ENCODE results near the gene CES3. TPM values are rescaled to one million over a fixed set of nuclear protein-coding genes. Genes with fewer than 3 reads are reported as not detected.

The CES3 gene
- total RNA-seq, 1 donor from 2014 or later, result 7.9 TPM

GRCh38 chr16:66945939-66946338 lies 15.1 kb upstream of the CES3 start:
- intact Hi-C loops (cut with micrococcal nuclease), result loop anchor here (1.0 to 5.0 kb wide), 3 partner anchors 51 to 239 kb away; partner anchors contain the start of genes FBXL8 and TRADD

GRCh38 chr16:66946541-66946940 lies 14.5 kb upstream of the CES3 start:
- intact Hi-C loops (cut with micrococcal nuclease), result loop anchor here (1.0 to 5.0 kb wide), 3 partner anchors 51 to 238 kb away; partner anchors contain the start of genes FBXL8 and TRADD

DNA sequence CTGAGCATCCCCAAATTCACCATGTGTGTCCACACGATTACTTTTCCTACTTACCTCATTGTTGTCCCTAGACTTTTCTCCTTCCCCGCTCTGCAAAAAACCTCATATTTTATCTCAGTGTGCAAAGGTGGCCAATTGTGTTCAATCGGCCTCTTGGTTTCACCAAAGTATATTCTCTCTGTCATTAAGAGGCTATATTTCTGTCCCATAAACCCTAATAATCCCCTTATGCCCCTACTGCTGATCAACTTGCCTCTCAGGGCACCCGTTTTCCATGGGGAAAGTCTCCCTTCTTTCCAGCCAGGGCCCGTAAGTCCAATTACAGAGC lies 14.1 kb upstream of the CES3 start:
- intact Hi-C loops (cut with micrococcal nuclease), result loop anchor here (1.0 to 5.0 kb wide), 3 partner anchors 52 to 238 kb away; partner anchors contain the start of genes FBXL8 and TRADD

GRCh38 chr16:66947302-66948065 lies 13.6 kb upstream of the CES3 start:
- intact Hi-C loops (cut with micrococcal nuclease), result loop anchor here (2.0 to 5.0 kb wide), 2 partner anchors 210 to 237 kb away; partner anchors contain the start of genes FBXL8 and TRADD

DNA sequence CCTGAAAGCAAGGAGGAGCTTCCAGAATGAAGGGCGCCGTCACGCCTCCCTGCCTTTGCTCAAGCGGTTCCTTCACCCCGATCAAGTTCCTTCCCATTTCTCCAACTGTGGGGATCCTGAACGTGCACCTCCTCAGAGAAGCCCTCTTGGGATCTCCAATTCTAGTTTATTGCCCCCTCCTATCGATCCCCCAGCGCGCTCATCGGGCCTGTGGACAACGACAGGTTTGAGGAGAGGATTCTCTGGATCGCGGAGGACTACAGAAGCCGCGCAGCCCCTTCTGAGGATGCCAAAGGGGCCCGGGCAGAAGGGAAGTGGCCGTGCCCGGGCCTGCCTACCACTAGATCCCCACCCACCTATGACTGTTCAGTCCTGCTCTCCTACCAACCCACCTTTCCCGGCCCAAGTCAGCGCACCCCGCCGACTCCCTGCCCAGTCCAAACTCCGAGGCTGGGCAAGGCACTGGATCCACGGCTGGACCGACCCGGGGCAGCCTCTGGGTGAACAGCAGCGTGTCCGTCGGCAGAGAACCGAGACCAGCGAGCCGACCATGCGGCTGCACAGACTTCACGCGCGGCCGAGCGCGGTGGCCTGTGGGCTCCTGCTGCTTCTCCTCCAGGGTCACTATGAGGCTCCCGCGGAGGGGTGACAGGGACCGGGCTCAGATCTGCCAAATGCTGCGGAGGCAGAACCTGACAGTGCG lies 12.8 kb upstream of the CES3 start:
- intact Hi-C loops (cut with micrococcal nuclease), result loop anchor here (5.0 kb wide), 1 partner anchor 209 kb away; the partner anchor contains the start of genes FBXL8 and TRADD

GRCh38 chr16:66948837-66949225 lies 12.2 kb upstream of the CES3 start:
- intact Hi-C loops (cut with micrococcal nuclease), result loop anchor here (5.0 kb wide), 1 partner anchor 208 kb away; the partner anchor contains the start of genes FBXL8 and TRADD

- intact Hi-C loops (cut with micrococcal nuclease), result loop anchor here (5.0 kb wide), 1 partner anchor 208 kb away; the partner anchor contains the start of genes FBXL8 and TRADD
These were observed 11.6 kb upstream of the CES3 start for GRCh38 chr16:66949472-66949871.

DNA sequence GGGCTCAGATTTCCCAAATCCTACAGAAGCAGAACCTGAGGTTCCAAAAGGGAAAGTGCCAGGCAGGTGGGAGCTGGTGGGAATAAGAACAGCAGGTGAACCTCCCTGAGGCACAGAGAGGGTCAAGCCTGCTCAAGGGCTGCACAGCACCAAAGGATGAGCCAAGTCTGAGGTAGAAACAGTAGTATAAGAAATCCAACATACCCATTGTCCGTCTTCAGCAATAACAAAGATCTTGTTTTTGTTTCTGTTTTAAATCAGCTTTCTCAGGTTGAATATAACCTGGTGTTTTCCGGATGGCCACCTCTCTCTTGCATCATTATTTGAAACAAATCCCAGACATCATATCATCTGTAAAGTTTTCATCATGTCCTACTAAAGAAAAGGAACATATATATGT lies 10.6 kb upstream of the CES3 start:
- intact Hi-C loops (cut with micrococcal nuclease), result loop anchor here (5.0 to 10.0 kb wide), 2 partner anchors 64 to 327 kb away; partner anchors contain the start of gene PLEKHG4

- intact Hi-C loops (cut with micrococcal nuclease), result loop anchor here (5.0 to 10.0 kb wide), 2 partner anchors 64 to 326 kb away; partner anchors contain the start of gene PLEKHG4
These were observed 9.9 kb upstream of the CES3 start for GRCh38 chr16:66950971-66951790.

DNA sequence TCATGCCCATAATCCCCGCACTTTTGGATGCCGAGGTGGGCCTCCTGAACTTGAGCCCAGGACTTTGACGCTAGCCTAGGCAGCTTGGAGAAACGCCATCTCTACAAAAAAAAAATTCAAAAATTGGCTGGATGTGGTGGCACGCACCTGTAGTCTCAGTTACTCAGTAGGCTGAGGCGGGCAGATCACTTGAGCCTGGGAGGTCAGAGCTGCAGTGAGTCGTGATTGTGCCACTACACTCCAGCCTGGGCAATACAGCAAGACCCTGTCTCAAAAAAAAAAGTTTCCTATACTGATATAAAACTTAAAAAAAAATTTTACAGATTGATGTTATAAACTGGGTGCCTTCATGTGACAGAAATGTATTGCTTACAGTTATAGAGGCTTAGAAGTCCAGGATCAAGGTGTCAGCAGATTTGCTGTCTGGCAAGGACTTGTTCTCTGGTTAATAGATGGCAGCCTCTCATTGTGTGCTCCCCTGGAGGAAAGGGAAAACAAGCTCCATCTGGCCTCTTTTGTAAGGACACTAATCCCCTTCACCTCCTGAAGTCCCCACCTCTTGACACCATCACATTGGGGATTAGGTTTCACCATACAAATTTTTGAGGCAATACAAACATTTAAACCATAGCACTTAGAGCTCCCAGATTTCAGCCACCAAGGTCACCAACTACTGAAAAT lies 8.5 kb upstream of the CES3 start:
- intact Hi-C loops (cut with micrococcal nuclease), result loop anchor here (5.0 to 10.0 kb wide), 2 partner anchors 62 to 325 kb away; partner anchors contain the start of gene PLEKHG4

- intact Hi-C loops (cut with micrococcal nuclease), result loop anchor here (1.0 to 10.0 kb wide), 4 partner anchors 24 to 324 kb away; partner anchors contain the start of gene PLEKHG4
These were observed 7.5 kb upstream of the CES3 start for GRCh38 chr16:66953462-66954096.

DNA sequence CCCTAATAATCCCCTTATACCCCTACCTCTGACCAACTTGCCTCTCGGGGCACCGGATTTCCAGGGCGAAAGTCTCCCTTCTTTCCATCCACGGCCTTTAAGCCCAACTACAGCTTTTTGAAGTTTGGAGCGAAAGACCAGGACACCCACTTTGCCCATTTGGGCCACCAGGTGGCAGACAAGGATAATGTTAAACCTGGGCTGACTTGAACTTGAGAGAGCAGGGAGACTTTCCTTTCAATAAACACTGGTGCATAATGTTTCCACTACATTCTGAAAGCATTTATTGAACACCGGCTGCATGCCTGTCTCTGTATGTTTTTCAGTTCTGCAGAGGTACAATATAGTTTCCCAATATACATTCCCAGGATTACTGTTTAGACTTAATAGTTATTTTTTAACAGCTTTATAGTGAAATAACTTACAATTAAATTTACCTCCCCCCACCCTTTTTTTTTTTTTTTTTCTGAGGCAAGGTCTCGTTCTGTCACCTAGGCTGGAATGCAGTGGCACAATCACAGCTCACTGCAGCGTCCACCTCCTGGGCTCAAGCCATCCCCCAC lies 6.9 kb upstream of the CES3 start:
- intact Hi-C loops (cut with micrococcal nuclease), result loop anchor here (1.0 to 10.0 kb wide), 4 partner anchors 23 to 323 kb away; partner anchors contain the start of gene PLEKHG4

DNA sequence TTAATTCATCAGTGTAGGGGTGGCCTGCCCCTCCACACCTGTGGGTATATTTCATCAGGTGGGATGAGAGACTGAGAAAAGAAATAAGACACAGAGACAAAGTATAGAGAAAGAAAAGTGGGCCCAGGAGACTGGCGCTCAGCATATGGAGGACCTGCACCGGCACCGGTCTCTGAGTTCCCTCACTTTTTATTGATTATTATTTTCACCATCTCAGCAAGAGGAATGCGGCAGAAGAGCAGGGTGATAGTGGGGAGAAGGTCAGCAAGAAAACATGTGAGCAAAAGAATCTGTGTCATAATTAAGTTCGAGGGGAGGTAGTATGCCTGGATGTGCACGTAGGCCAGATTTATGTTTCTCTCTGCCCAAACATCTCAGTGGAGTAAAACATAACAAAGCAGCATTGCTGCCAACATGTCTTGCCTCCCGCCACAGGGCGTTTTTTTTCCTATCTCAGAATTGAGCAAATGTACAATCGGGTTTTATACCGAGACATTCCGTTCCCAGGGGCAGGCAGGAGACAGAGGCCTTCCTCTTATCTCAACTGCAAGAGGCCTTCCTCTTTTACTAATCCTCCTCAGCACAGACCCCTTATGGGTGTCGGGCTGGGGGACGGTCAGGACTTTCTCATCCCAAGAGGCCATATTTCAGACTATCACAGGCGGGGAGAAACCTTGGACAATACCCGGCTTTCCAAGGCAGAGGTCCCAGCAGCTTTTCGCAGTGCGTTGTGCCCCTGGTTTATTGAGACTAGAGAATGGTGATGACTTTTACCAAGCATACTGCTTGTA lies 5.5 kb upstream of the CES3 start:
- intact Hi-C loops (cut with micrococcal nuclease), result loop anchor here (10.0 kb wide), 1 partner anchor 59 kb away; no protein-coding TSS in a partner anchor

DNA sequence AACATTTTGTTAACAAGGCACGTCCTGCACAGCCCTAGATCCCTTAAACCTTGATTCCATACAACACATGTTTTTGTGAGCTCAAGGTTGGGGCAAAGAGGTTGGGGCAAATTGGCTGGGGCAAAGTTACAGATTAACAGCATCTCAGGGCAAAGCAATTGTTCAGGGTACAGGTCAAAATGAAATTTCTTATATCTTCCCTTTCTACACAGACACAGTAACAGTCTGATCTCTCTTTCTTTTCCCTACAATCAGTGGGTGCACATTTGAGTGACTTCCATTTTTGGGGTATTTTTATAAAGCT lies 5.0 kb upstream of the CES3 start:
- intact Hi-C loops (cut with micrococcal nuclease), result loop anchor here (10.0 kb wide), 1 partner anchor 59 kb away; no protein-coding TSS in a partner anchor

DNA sequence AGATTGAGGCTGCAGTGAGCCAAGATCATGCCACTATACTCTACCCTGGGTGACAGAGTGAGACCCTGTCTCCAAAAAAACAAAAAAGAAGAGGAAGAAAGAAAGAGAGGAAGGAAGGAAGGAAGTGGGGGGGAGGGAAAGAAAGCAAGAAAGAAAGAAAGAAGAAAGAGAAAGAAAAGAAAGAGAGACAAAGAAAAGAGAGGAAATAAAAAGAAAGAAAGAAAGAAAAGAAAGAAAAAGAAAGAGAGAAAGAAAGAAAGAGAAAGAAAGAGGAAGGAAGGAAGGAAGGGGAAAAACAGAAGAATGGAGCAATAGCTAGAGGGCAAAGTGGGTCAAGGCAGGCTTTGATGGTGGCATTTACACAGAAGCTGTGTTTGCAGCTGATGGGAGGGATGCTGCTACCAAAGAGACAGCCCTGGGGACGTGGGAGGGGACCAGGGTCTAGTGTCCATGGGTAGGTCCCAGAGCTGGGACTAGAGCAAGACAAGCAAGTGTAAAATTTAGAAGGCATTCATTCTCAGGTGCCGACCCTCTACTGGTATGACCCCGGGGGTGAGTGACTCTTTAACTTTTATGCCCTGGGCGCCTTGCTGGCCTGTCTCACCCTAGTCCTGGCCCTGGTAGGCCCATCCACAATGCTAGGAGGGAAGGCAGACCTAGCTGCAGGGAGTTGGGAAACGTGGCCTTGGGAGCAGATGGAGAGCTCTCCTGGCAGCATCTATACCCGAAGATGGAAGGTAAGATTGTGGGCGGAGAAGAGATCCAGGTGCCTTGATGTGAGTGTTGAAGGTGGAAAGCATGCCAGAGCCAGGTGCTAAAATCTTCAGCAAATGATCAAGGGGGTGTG lies 2.0 kb upstream of the CES3 start:
- intact Hi-C loops (cut with micrococcal nuclease), result loop anchor here (10.0 kb wide), 1 partner anchor 56 kb away; no protein-coding TSS in a partner anchor

- intact Hi-C loops (cut with micrococcal nuclease), result loop anchor here (5.0 to 10.0 kb wide), 2 partner anchors 55 to 198 kb away; partner anchors contain the start of genes FBXL8 and TRADD
These were observed 1.3 kb upstream of the CES3 start for GRCh38 chr16:66959704-66960161.

- intact Hi-C loops (cut with micrococcal nuclease), result loop anchor here (5.0 kb wide), 1 partner anchor 197 kb away; the partner anchor contains the start of genes FBXL8 and TRADD
These were observed 796 bp upstream of the CES3 start for GRCh38 chr16:66960270-66960669.

All from T-helper 2 cell treated with Interferon-gamma antibody and Interleukin-4, amounts not matched to agents 100 ng/mL and 5 ng/mL, for 36 hours (primary cell).